GM12864 (cell line): ENCODE measurements around the gene PNLDC1.

Source experiments
- DNase-seq: peaks from one replicate; pipeline ENCODE4 v3.0.0-alpha.2; 2011; ENCODE audit warnings: low read depth
- H3K4me3 ChIP-seq: 2 replicates; pipeline ENCODE4 v1.5.1; 2011; ENCODE audit warnings: mild to moderate bottlenecking, low read depth, low read length, control low read depth
- CTCF ChIP-seq: IDR thresholded peaks from 2 replicates; pipeline ENCODE4 v1.5.1; 2011; ENCODE audit warnings: low read depth, mild to moderate bottlenecking, moderate library complexity, low read length, control low read depth, inconsistent platforms; ENCODE audit errors: missing control alignments

PNLDC1 gene

GRCh38 chr6:159831373-159831679 lies 31.2 kb downstream of the PNLDC1 start:
- no peak for DNase-seq
- no peak overlapping the region for H3K4me3 ChIP-seq
- TF ChIP-seq CTCF = no peak

- no peak for DNase-seq
- H3K4me3 ChIP-seq = no peak overlapping the region
- no peak for TF ChIP-seq CTCF
Observed at GRCh38 chr6:159832946-159833345, 32.9 kb downstream of the PNLDC1 start.

- TF ChIP-seq CTCF = no peak
- no peak overlapping the region for H3K4me3 ChIP-seq
- DNase-seq = no peak
Observed at GRCh38 chr6:159833556-159833955, 33.5 kb downstream of the PNLDC1 start.

DNA sequence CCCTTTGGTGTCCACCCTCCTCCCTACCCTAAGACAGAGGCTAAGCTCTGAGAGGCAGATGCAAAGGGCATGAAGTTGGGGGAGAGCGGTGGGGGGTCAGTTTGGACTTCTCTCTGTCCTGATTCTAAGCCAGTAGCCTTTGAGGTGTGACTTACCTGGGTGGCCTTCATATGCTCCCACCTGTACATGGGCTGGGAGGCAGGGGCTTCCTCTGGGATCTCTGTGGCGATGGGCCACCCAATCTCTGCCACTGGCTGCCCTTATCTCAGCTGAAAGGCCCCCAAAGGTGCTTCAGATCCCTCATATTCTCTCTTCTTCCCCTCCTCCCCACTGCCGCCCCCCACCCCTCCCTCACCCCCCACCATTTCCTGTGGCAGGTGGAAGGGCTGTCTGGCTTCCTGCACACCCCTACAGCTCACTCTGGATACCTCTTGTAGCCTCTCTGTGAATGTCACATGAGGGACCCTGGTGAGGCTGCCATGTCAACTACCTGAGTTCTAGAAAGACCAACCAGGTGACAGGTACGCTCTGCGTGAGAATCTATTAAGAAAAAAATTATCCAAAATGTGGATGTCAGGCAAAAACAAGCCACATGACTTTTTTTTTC lies 34.0 kb downstream of the PNLDC1 start:
- TF ChIP-seq CTCF = no peak
- DNase-seq = no peak
- H3K4me3 ChIP-seq = no peak overlapping the region

DNA sequence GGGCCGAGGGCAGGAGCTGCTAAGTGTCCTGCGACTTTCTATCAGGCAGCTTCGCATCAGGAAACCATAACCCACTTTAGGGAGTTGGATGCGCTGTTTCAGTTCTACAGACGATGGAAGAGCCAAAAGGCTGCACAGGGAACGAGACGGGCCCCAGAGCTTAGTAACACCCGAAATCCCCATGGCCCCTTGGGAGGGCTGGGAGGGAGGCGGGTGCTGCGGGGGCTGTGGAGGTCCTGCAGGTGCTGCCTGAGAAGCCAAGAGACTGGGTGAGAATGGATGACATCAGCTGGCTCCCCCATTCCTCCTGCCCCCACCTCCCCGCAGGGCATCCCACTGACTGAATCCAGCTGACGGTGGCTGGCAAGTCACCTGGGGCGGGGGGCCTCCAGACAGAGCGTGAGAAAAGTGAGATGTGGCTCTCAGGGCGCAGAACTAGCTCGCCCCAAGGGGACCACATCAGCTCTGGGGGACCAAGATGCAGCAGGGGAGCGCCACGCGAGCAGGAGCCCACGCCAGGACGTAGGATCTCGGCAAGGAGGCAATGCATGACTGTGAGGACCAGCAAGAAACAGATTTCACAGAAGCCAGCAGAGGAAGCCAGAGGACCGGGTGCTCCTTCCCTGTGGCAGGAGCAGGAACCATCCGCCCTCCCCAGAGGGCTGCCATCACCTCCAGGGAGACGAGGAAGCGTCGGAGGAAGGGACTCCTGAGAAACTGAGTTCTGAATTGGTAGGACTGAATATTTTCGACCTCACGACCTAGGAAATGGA lies 36.8 kb downstream of the PNLDC1 start:
- no peak overlapping the region for H3K4me3 ChIP-seq
- TF ChIP-seq CTCF = no peak
- DNase-seq = no peak

- no peak for TF ChIP-seq CTCF
- DNase-seq = no peak
- H3K4me3 ChIP-seq = no peak overlapping the region
Observed at GRCh38 chr6:159837511-159837910, 37.4 kb downstream of the PNLDC1 start.
